Astrocyte (in vitro differentiated cells and primary cell): ENCODE measurements around the gene BANP.

Source experiments
- CTCF ChIP-seq: IDR thresholded peaks from 2 replicates; pipeline ENCODE4 v1.5.1; 2011; ENCODE audit warnings: low read depth, mild to moderate bottlenecking, inconsistent platforms, low read length, moderate library complexity; ENCODE audit not compliant: insufficient read depth
- EZH2 ChIP-seq: IDR thresholded peaks from 2 replicates; pipeline ENCODE4 v1.6.1; 2012; ENCODE audit warnings: mild to moderate bottlenecking, low read length, inconsistent platforms; ENCODE audit not compliant: insufficient read depth

GRCh38 chr16:87963400-87963799 is 12.2 kb downstream of the BANP start:
- TF ChIP-seq CTCF (no peak), EZH2 (no peak)
